Liver (tissue), 9 donors: ENCODE measurements around the gene KCNJ10. TPM values are rescaled to one million over a fixed set of nuclear protein-coding genes. Genes with fewer than 3 reads are reported as not detected.

ENCODE experiments used
- DNase-seq: peaks from one replicate; pipeline ENCODE4 v3.0.0-alpha.2; 2017; ENCODE audit warnings: low spot score
- H3K27ac ChIP-seq, 2 donors: one replicate each; pipeline ENCODE4 v1.7.0; 2013; ENCODE audit warnings: inconsistent platforms in 2 of 2, low read length in 2 of 2, control low read depth in 1 of 2, low read depth in 1 of 2, mild to moderate bottlenecking in 1 of 2
- H3K27me3 ChIP-seq, 4 donors: one replicate each; pipeline versions ENCODE4 v1.6.1 to v1.7.0; 2013; ENCODE audit warnings: low read length in 3 of 4, inconsistent platforms in 1 of 4, mild to moderate bottlenecking in 1 of 4, moderate library complexity in 1 of 4; ENCODE audit not compliant: control insufficient read depth in 4 of 4, insufficient read depth in 4 of 4
- H3K36me3 ChIP-seq, 4 donors: one replicate each; pipeline versions ENCODE4 v1.6.1 to v1.7.0; 2013; ENCODE audit warnings: low read length in 3 of 4, mild to moderate bottlenecking in 3 of 4, low read depth in 1 of 4, moderate library complexity in 1 of 4; ENCODE audit not compliant: control insufficient read depth in 4 of 4, insufficient read depth in 3 of 4
- H3K4me1 ChIP-seq, 4 donors: one replicate each; pipeline versions ENCODE4 v1.6.1 to v1.7.0; 2013; ENCODE audit warnings: low read length in 3 of 4, mild to moderate bottlenecking in 3 of 4, moderate library complexity in 1 of 4; ENCODE audit not compliant: control insufficient read depth in 4 of 4, insufficient read depth in 4 of 4
- H3K4me3 ChIP-seq, 3 donors: one replicate each; pipeline versions ENCODE4 v1.6.1 to v1.7.0; 2013; ENCODE audit warnings: low read length in 3 of 3, control low read depth in 1 of 3, low read depth in 1 of 3, mild to moderate bottlenecking in 1 of 3
- H3K9ac ChIP-seq, 2 donors: one replicate each; pipeline ENCODE4 v1.7.0; 2013; ENCODE audit warnings: low read length in 2 of 2, mild to moderate bottlenecking in 2 of 2, moderate library complexity in 2 of 2, control low read depth in 1 of 2, low read depth in 1 of 2
- H3K9me3 ChIP-seq, 4 donors: one replicate each; pipeline versions ENCODE4 v1.6.1 to v1.7.0; 2013; ENCODE audit warnings: low read length in 3 of 4; ENCODE audit not compliant: control insufficient read depth in 4 of 4
- ATF3 ChIP-seq: IDR thresholded peaks from 2 replicates; pipeline ENCODE4 v1.6.1; 2016; ENCODE audit warnings: antibody characterized with exemption
- EGR1 ChIP-seq, 2 donors: IDR thresholded peaks; 2 replicates each; pipeline ENCODE4 v1.6.1; 2016 to 2018; ENCODE audit warnings: antibody characterized with exemption in 2 of 2, low read depth in 2 of 2
- FOXA1 ChIP-seq: IDR thresholded peaks from 2 replicates; pipeline ENCODE4 v1.6.1; 2016; ENCODE audit warnings: antibody characterized with exemption
- FOXA2 ChIP-seq: IDR thresholded peaks from 2 replicates; pipeline ENCODE4 v1.6.1; 2016; ENCODE audit warnings: antibody characterized with exemption
- GABPA ChIP-seq, 2 donors: IDR thresholded peaks in 1 of 2; conservative IDR thresholded peaks in 1 of 2; 2 replicates each; pipeline ENCODE4 v1.6.1; 2016; ENCODE audit warnings: antibody characterized with exemption in 2 of 2, mild to moderate bottlenecking in 1 of 2, moderate library complexity in 1 of 2
- HNF4A ChIP-seq, 2 donors: conservative IDR thresholded peaks; 2 replicates each; pipeline ENCODE4 v1.6.1; 2016; ENCODE audit warnings: antibody characterized with exemption in 2 of 2, mild to moderate bottlenecking in 2 of 2
- HNF4G ChIP-seq: IDR thresholded peaks from 2 replicates; pipeline ENCODE4 v1.6.1; 2016; ENCODE audit warnings: antibody characterized with exemption
- JUND ChIP-seq, 2 donors: IDR thresholded peaks; 2 replicates each; pipeline ENCODE4 v1.6.1; 2016; ENCODE audit warnings: antibody characterized with exemption in 2 of 2
- NR2F2 ChIP-seq: IDR thresholded peaks from 2 replicates; pipeline ENCODE4 v1.6.1; 2016; ENCODE audit warnings: antibody characterized with exemption
- RAD21 ChIP-seq, 2 donors: IDR thresholded peaks; 2 replicates each; pipeline ENCODE4 v1.6.1; 2016; ENCODE audit warnings: antibody characterized with exemption in 2 of 2, mild to moderate bottlenecking in 2 of 2
- RXRA ChIP-seq, 2 donors: IDR thresholded peaks; 2 replicates each; pipeline ENCODE4 v1.6.1; 2017 to 2018; ENCODE audit warnings: antibody characterized with exemption in 2 of 2, mild to moderate bottlenecking in 1 of 2
- SP1 ChIP-seq: IDR thresholded peaks from 2 replicates; pipeline ENCODE4 v1.6.1; 2018; ENCODE audit warnings: antibody characterized with exemption, mild to moderate bottlenecking
- TAF1 ChIP-seq: conservative IDR thresholded peaks from 2 replicates; pipeline ENCODE4 v1.6.1; 2016; ENCODE audit warnings: antibody characterized with exemption, mild to moderate bottlenecking
- YY1 ChIP-seq: IDR thresholded peaks from 2 replicates; pipeline ENCODE4 v1.6.1; 2016; ENCODE audit warnings: antibody characterized with exemption, mild to moderate bottlenecking
- WGBS: extraction: QIAGEN DNeasy Blood & Tissue Kit; methylation state at CpG from one replicate; pipeline ENCODE4 v1.1.7; 2013; 5-methylcytosine and 5-hydroxymethylcytosine counted together
- polyA plus RNA-seq, 2 donors: library from polyadenylated mRNA; stranded (reverse) in 1 of 2; unstranded in 1 of 2; fragments of 200-250 nt in 1 of 2; fragments of >200 nt in 1 of 2; fragmentation: Nextera tagmentation in 1 of 2; extraction: Ambion mirVana in 1 of 2; gene quantifications; one replicate each; pipeline versions ENCODE4 v1.2.1 to v1.2.3, GENCODE V29; 2013 to 2015
- total RNA-seq, 2 donors: library from RNA; depleted of rRNA; stranded (reverse); fragments of >200 nt; gene quantifications; one replicate each; pipeline ENCODE4 v1.2.3, GENCODE V29; 2014
- TF ChIP-seq, protein P1 (sequence below): IDR thresholded peaks from 2 replicates; pipeline ENCODE4 v1.6.1; 2016; ENCODE audit warnings: antibody characterized with exemption
- TF ChIP-seq, protein P2 (sequence below): IDR thresholded peaks from 2 replicates; pipeline ENCODE4 v1.6.1; 2016; ENCODE audit warnings: antibody characterized with exemption, mild to moderate bottlenecking
- TF ChIP-seq, protein P3 (sequence below): IDR thresholded peaks from 2 replicates; pipeline ENCODE4 v1.6.1; 2016; ENCODE audit warnings: antibody characterized with exemption
- TF ChIP-seq, protein P4 (sequence below): fragments of 150-350 bp; IDR thresholded peaks from 2 replicates; pipeline ENCODE4 v1.5.1; 2017; ENCODE audit warnings: improper control_type of control experiment, low read depth, low read length; ENCODE audit not compliant: missing input control
- donor health status: healthy.
- donor health status: healthy.
- donor health status: healthy.
- donor health status: healthy.
- donor health status: healthy.

KCNJ10 gene
- total and polyA plus RNA-seq, 4 donors: 0.48 to 1.6 (median 0.52) TPM

GRCh38 chr1:160115545-160116282, 45.8 kb upstream of the KCNJ10 start, which contains the start of gene ATP1A2:
Gene ATP1A2, plus strand, starts transcription at chr1:160115759. Its CDS starts 103 bp downstream, at chr1:160115862.
- Histone ChIP-seq H3K9ac (no peak within 1 kb of the TSS), H3K4me1 (no peaks in the 10 kb centered on the region), H3K36me3 (no peaks in the 10 kb centered on the region), H3K27ac (no peak within 1 kb of the TSS), H3K9me3 (no peaks in the 10 kb centered on the region), H3K27me3 (peaks cover 0 to 2% (median 0%) of the 10 kb centered on the region in 4 donors), H3K4me3 (no peak within 1 kb of the TSS)
- no peak for TF ChIP-seq YY1
- WGBS: 46% methylated on average over 16 of the region's 16 CpGs
- DNase-seq: no peak

DNA sequence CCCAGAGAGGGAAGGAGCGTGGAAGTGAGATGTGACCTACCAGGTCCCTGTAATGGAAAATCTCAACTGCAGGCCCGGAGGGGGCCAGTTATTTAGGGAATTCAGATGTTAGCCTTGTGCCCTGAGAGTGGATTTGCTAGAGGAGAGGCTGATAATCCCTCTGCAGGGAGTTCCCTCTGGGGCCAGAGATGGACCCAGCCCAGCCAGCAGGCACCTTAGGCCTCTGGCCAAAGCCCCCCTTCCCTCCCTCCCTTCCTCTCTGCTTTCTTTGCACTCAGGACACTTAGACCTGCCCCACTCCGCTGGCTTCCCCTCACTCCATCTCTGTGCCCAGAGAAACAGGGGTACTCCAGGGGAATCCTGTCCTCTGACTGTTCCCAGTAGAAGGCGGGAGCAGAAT, 44.1 kb upstream of the KCNJ10 start:
- 86% methylated on average over 4 of the region's 4 CpGs for WGBS
- no peak for DNase-seq
- H3K9ac ChIP-seq: no peak overlapping the region
- no peaks in the 10 kb centered on the region for H3K4me1 ChIP-seq
- H3K9me3 ChIP-seq: no peaks in the 10 kb centered on the region
- TF ChIP-seq, protein P1, sequence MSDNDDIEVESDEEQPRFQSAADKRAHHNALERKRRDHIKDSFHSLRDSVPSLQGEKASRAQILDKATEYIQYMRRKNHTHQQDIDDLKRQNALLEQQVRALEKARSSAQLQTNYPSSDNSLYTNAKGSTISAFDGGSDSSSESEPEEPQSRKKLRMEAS: no peak
- no peak for TF ChIP-seq RAD21 (IDR thresholded peaks at IDR 0.05)
- TF ChIP-seq TAF1: no peak
- TF ChIP-seq, protein P2, sequence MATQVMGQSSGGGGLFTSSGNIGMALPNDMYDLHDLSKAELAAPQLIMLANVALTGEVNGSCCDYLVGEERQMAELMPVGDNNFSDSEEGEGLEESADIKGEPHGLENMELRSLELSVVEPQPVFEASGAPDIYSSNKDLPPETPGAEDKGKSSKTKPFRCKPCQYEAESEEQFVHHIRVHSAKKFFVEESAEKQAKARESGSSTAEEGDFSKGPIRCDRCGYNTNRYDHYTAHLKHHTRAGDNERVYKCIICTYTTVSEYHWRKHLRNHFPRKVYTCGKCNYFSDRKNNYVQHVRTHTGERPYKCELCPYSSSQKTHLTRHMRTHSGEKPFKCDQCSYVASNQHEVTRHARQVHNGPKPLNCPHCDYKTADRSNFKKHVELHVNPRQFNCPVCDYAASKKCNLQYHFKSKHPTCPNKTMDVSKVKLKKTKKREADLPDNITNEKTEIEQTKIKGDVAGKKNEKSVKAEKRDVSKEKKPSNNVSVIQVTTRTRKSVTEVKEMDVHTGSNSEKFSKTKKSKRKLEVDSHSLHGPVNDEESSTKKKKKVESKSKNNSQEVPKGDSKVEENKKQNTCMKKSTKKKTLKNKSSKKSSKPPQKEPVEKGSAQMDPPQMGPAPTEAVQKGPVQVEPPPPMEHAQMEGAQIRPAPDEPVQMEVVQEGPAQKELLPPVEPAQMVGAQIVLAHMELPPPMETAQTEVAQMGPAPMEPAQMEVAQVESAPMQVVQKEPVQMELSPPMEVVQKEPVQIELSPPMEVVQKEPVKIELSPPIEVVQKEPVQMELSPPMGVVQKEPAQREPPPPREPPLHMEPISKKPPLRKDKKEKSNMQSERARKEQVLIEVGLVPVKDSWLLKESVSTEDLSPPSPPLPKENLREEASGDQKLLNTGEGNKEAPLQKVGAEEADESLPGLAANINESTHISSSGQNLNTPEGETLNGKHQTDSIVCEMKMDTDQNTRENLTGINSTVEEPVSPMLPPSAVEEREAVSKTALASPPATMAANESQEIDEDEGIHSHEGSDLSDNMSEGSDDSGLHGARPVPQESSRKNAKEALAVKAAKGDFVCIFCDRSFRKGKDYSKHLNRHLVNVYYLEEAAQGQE: no peak
- no peak for TF ChIP-seq GABPA (IDR thresholded peaks at IDR 0.05 in 1 of 2, conservative IDR thresholded peaks at IDR 0.05 in 1 of 2)
- TF ChIP-seq NR2F2: no peak
- TF ChIP-seq ATF3: no peak
- no peak for TF ChIP-seq FOXA1
- TF ChIP-seq HNF4A (conservative IDR thresholded peaks at IDR 0.05): no peak
- TF ChIP-seq RXRA (IDR thresholded peaks at IDR 0.05): no peak
- TF ChIP-seq, protein P3, sequence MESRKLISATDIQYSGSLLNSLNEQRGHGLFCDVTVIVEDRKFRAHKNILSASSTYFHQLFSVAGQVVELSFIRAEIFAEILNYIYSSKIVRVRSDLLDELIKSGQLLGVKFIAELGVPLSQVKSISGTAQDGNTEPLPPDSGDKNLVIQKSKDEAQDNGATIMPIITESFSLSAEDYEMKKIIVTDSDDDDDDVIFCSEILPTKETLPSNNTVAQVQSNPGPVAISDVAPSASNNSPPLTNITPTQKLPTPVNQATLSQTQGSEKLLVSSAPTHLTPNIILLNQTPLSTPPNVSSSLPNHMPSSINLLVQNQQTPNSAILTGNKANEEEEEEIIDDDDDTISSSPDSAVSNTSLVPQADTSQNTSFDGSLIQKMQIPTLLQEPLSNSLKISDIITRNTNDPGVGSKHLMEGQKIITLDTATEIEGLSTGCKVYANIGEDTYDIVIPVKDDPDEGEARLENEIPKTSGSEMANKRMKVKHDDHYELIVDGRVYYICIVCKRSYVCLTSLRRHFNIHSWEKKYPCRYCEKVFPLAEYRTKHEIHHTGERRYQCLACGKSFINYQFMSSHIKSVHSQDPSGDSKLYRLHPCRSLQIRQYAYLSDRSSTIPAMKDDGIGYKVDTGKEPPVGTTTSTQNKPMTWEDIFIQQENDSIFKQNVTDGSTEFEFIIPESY: no peak
- no peak for TF ChIP-seq FOXA2
- no peak for TF ChIP-seq YY1
- no peak for TF ChIP-seq HNF4G
- TF ChIP-seq EGR1 (IDR thresholded peaks at IDR 0.05; ENCODE audit: low read depth in 2 of 2): no peak
- no peak for TF ChIP-seq JUND (IDR thresholded peaks at IDR 0.05)
- TF ChIP-seq SP1: no peak
- TF ChIP-seq, protein P4, sequence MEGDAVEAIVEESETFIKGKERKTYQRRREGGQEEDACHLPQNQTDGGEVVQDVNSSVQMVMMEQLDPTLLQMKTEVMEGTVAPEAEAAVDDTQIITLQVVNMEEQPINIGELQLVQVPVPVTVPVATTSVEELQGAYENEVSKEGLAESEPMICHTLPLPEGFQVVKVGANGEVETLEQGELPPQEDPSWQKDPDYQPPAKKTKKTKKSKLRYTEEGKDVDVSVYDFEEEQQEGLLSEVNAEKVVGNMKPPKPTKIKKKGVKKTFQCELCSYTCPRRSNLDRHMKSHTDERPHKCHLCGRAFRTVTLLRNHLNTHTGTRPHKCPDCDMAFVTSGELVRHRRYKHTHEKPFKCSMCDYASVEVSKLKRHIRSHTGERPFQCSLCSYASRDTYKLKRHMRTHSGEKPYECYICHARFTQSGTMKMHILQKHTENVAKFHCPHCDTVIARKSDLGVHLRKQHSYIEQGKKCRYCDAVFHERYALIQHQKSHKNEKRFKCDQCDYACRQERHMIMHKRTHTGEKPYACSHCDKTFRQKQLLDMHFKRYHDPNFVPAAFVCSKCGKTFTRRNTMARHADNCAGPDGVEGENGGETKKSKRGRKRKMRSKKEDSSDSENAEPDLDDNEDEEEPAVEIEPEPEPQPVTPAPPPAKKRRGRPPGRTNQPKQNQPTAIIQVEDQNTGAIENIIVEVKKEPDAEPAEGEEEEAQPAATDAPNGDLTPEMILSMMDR: no peak
- H3K4me3 ChIP-seq: no peak overlapping the region
- H3K36me3 ChIP-seq: no peaks in the 10 kb centered on the region
- no peak overlapping the region for H3K27ac ChIP-seq
- H3K27me3 ChIP-seq: peaks cover 0 to 2% (median 0%) of the 10 kb centered on the region in 4 donors
